Sigmoid colon (tissue), 4 donors: ENCODE measurements around the gene LHX3.

ENCODE experiments used
- CTCF ChIP-seq, 4 experiments: fragments of 450-650 bp in 3 of 4; fragments of 200-600 bp in 1 of 4; IDR thresholded peaks; one replicate each; pipeline ENCODE4 v1.5.1; 2016 to 2019; ENCODE audit warnings: antibody characterized with exemption in 4 of 4, mild to moderate bottlenecking in 3 of 4, moderate library complexity in 2 of 4
- POLR2A ChIP-seq, 2 donors: fragments of 450-650 bp; IDR thresholded peaks; one replicate each; pipeline ENCODE4 v1.6.1; 2016; ENCODE audit warnings: antibody characterized with exemption in 2 of 2, mild to moderate bottlenecking in 2 of 2, moderate library complexity in 2 of 2
- POLR2AphosphoS5 ChIP-seq, 4 donors: sonication (generic); formaldehyde crosslinking; IDR thresholded peaks; one replicate each; pipeline ENCODE4 v1.6.1; 2017; ENCODE audit warnings: antibody characterized with exemption in 4 of 4

GRCh38 chr9:136169495-136169894 is 35.4 kb downstream of the LHX3 start:
- TF ChIP-seq CTCF (IDR thresholded peaks at IDR 0.05) (no peak), POLR2A (IDR thresholded peaks at IDR 0.05) (no peak), POLR2AphosphoS5 (IDR thresholded peaks at IDR 0.05) (no peak)
